ENCODE measurements around the gene CXorf51A.
"Not testable (repeated sequence)": the region's sequence is repeated elsewhere in the genome, so short reads cannot be mapped to it uniquely, and the experiment has no call there.

CXorf51A gene

DNA sequence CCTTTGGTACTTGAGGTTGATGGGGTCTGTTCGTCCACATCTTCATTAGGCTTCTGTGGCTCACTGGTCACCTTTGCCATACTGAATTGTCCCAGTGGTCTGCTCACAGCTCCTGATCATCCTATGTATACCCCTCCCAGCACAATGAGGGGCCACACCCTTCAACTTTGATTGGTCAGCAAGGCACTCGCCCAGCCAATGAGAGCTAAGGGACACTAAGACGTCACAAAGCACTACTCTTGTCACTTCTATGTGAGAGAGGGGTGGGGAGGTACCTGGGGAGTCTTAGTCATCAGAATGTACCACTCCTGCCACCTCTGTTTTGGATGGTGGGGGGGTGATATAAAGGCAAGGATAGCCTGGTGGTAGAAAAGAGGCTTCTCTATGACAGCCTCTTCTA is at the start of gene CXorf51A:
TSS of gene CXorf51A (minus strand) at position 101 of the 400 bp plus-strand sequence. CDS start at position 80, 21 bp downstream.
- H3K4me3 ChIP-seq (ENCODE audit: low read depth, low read length) = not testable (repeated sequence)

DNA sequence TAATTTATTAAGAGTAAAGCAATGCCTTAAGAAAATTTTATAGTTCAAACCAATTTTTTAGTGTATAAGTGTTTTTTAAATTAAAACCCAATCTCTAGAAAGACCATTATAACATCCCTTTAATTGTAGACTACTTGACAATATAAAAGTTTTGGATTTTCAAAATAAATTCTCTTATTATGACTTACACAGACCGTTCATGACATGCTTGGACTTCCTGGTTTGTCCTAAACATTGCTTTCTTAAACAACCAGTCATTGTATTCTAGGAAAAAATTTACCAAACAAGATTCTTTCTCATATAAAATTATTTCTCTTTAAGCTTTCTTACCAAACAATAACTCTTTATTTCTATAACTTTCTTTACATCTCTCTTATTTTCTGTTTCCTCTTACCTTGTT is 49.0 kb upstream of the CXorf51A start:
- TF ChIP-seq, protein P1, sequence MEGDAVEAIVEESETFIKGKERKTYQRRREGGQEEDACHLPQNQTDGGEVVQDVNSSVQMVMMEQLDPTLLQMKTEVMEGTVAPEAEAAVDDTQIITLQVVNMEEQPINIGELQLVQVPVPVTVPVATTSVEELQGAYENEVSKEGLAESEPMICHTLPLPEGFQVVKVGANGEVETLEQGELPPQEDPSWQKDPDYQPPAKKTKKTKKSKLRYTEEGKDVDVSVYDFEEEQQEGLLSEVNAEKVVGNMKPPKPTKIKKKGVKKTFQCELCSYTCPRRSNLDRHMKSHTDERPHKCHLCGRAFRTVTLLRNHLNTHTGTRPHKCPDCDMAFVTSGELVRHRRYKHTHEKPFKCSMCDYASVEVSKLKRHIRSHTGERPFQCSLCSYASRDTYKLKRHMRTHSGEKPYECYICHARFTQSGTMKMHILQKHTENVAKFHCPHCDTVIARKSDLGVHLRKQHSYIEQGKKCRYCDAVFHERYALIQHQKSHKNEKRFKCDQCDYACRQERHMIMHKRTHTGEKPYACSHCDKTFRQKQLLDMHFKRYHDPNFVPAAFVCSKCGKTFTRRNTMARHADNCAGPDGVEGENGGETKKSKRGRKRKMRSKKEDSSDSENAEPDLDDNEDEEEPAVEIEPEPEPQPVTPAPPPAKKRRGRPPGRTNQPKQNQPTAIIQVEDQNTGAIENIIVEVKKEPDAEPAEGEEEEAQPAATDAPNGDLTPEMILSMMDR (IDR thresholded peaks at IDR 0.05; ENCODE audit: low read depth, low read length) = no peak
- H3K4me3 ChIP-seq (ENCODE audit: low read depth, low read length) = no peak overlapping the region

DNA sequence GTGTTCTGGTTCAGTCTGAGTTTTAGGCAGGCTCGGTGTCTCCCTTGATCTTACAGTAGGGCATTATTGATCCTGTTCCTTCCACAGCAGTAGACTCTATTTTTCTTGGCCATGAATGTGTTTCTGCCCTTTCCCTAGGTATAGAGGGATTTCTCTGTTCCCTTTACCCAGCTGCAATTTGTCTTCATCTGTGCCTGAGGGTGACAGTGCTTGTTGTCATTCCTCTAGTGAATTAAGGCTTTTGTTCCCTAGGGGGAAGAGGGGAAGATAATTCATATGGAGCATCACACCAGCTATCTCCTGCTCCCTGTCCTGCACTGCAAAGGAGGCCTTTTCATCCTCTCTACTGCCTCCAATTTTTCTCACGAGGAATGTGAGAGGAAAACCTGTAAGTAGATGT is 39.7 kb upstream of the CXorf51A start:
- H3K4me3 ChIP-seq (ENCODE audit: low read depth, low read length) = no peak overlapping the region
- TF ChIP-seq, protein P1 (IDR thresholded peaks at IDR 0.05; ENCODE audit: low read depth, low read length) = no peak

DNA sequence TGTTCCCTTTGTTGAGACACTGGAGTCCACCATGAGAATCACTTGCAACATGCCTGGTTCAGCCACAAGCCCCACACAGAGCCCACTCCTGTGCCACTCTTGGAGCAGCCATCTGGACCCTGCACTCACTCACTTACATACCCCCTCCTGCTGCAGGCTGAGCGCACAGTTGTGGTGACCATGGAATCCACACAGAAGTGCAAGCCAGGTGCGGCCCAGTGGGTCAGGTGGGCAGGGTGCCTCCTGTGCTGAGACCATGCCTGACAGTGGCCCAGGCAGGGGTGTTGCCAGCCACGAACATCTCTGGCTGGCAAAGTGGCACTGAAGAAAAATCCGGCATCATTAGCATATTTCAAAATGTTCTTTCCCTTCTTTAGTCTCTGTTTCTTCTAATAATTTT is 17.4 kb upstream of the CXorf51A start:
- no peak overlapping the region for H3K4me3 ChIP-seq (ENCODE audit: low read depth, low read length)
- TF ChIP-seq, protein P1 (IDR thresholded peaks at IDR 0.05; ENCODE audit: low read depth, low read length) = no peak

DNA sequence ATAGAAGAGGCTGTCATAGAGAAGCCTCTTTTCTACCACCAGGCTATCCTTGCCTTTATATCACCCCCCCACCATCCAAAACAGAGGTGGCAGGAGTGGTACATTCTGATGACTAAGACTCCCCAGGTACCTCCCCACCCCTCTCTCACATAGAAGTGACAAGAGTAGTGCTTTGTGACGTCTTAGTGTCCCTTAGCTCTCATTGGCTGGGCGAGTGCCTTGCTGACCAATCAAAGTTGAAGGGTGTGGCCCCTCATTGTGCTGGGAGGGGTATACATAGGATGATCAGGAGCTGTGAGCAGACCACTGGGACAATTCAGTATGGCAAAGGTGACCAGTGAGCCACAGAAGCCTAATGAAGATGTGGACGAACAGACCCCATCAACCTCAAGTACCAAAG is 5.1 kb downstream of the CXorf51A start, which contains the start of gene CXorf51B:
TSS of gene CXorf51B (plus strand) at position 301 of the 400 bp plus-strand sequence. CDS start at position 322, 21 bp downstream.
- H3K4me3 ChIP-seq (ENCODE audit: low read depth, low read length) = not testable (repeated sequence)
